Transverse colon (tissue), 4 donors: ENCODE results near the gene FGF22. TPM values are rescaled to one million over a fixed set of nuclear protein-coding genes. Genes with fewer than 3 reads are reported as not detected.

Source experiments
- DNase-seq: peaks from one replicate; pipeline ENCODE4 v3.0.0-alpha.2; 2019
- H3K27ac ChIP-seq, 4 donors: fragments of 200-600 bp; sonication (generic); 2 replicates each; pipeline ENCODE4 v1.5.1; 2016 to 2018; ENCODE audit warnings: inconsistent platforms in 4 of 4
- H3K27me3 ChIP-seq: fragments of 200-600 bp; sonication (generic); 2 replicates; pipeline ENCODE4 v1.5.1; 2017; ENCODE audit warnings: inconsistent platforms
- H3K36me3 ChIP-seq, 4 donors: fragments of 200-600 bp; sonication (generic); 2 replicates each; pipeline ENCODE4 v1.5.1; 2017 to 2019; ENCODE audit warnings: inconsistent platforms in 4 of 4
- H3K4me1 ChIP-seq, 4 donors: fragments of 200-600 bp; sonication (generic); 2 replicates each; pipeline ENCODE4 v1.5.1; 2017 to 2020; ENCODE audit warnings: inconsistent platforms in 4 of 4
- H3K4me3 ChIP-seq, 4 donors: fragments of 200-600 bp; sonication (generic); 1 replicate in 1 of 4; 2 replicates in 3 of 4; pipeline versions ENCODE4 v1.5.1 to v1.6.1; 2017 to 2019; ENCODE audit warnings: inconsistent platforms in 4 of 4
- H3K9me3 ChIP-seq, 2 donors: fragments of 200-600 bp; sonication (generic); 2 replicates each; pipeline ENCODE4 v1.5.1; 2017 to 2019; ENCODE audit warnings: inconsistent platforms in 2 of 2
- CTCF ChIP-seq, 5 experiments: fragments of 200-600 bp in 3 of 5; fragments of 450-650 bp in 2 of 5; sonication (generic) in 3 of 5; IDR thresholded peaks; 1 replicate in 2 of 5; 2 replicates in 3 of 5; pipeline ENCODE4 v1.5.1; 2016 to 2017; ENCODE audit warnings: antibody characterized with exemption in 5 of 5, inconsistent platforms in 3 of 5, mild to moderate bottlenecking in 2 of 5, moderate library complexity in 1 of 5
- EP300 ChIP-seq: sonication (generic); formaldehyde crosslinking; IDR thresholded peaks from one replicate; pipeline ENCODE4 v1.6.1; 2017; ENCODE audit warnings: antibody characterized with exemption, low read depth
- POLR2A ChIP-seq: fragments of 450-650 bp; IDR thresholded peaks from one replicate; pipeline ENCODE4 v1.6.1; 2016; ENCODE audit warnings: antibody characterized with exemption, mild to moderate bottlenecking, moderate library complexity
- POLR2AphosphoS5 ChIP-seq, 3 donors: sonication (generic); formaldehyde crosslinking; IDR thresholded peaks; one replicate each; pipeline ENCODE4 v1.6.1; 2016; ENCODE audit warnings: antibody characterized with exemption in 3 of 3
- WGBS, 2 donors: methylation state at CpG; one replicate each; pipeline ENCODE4 v1.1.5; 2018; ENCODE audit warnings: low coverage in 1 of 2; 5-methylcytosine and 5-hydroxymethylcytosine counted together
- in situ Hi-C, 4 donors: fragments of 200-750 bp; cut with MboI; loops; one replicate each; pipeline versions ENCODE4 v1.15.0 to v1.15.1; 2017; ENCODE audit warnings: low sequenced_read_pairs in 3 of 4, low pct_ligation_motif_present in 1 of 4, low pct_unique_long_range_greater_than_20kb in 1 of 4
- intact Hi-C: fragments of 100-400 bp; cut with DNase I; formaldehyde crosslinking; loops from one replicate; pipeline ENCODE4 v1.15.1; 2023; ENCODE audit warnings: low total_unique reads
- total RNA-seq, 4 donors: library from RNA; depleted of rRNA; stranded (reverse); fragments of >200 nt; gene quantifications; one replicate each; pipeline ENCODE4 v1.1.0, GENCODE V29; 2016

Gene FGF22
- total RNA-seq, 4 donors from 2014 or later: not detected

DNA sequence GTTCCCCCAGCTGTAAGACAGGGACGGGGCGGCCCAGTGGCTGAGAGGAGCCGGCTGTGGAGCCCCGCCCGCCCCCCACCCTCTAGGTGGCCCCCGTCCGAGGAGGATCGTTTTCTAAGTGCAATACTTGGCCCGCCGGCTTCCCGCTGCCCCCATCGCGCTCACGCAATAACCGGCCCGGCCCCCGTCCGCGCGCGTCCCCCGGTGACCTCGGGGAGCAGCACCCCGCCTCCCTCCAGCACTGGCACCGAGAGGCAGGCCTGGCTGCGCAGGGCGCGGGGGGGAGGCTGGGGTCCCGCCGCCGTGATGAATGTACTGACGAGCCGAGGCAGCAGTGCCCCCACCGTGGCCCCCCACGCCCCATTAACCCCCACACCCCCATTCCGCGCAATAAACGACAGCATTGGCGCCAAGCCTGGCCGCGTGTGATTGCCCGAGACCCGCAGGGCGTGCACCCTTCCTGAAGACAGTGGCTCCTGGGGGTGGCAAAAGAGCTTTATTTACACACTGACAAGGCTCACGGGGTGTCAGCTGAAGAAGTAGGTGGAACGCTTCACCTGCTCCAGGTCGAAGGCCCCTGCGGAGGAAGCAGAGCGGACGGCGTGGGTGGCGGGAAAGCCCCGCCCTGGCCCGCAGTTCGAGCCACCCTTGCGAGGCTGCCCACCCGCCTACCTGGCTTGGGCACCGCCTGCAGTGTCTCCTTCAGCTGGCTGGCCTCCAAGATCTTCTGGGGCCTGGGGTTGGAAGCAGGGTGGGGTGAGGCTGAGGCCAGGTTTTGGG is 22.7 kb upstream of the FGF22 start:
- in situ Hi-C loops (no loop called here), intact Hi-C loops (no loop called here)
- TF ChIP-seq EP300 (no peak), POLR2AphosphoS5 (IDR thresholded peaks at IDR 0.05) (no peak), CTCF (IDR thresholded peaks at IDR 0.05) (no peak), POLR2A (no peak)
- peaks cover 0 to 7% (median 4%) of the 10 kb centered on the region in 4 donors for H3K4me1 ChIP-seq
- DNase-seq: no peak
- H3K27me3 ChIP-seq: peaks cover 10% of the 10 kb centered on the region
- no peak overlapping the region for H3K4me3 ChIP-seq
- 77% methylated on average over 44 of the region's 58 CpGs; no CpG with 5 or more reads in 1 of the 2 donors for WGBS, 2 donors
- H3K36me3 ChIP-seq: peaks cover 0 to 31% (median 12%) of the 10 kb centered on the region in 4 donors
- no peaks in the 10 kb centered on the region for H3K9me3 ChIP-seq
- H3K27ac ChIP-seq: no peak overlapping the region

DNA sequence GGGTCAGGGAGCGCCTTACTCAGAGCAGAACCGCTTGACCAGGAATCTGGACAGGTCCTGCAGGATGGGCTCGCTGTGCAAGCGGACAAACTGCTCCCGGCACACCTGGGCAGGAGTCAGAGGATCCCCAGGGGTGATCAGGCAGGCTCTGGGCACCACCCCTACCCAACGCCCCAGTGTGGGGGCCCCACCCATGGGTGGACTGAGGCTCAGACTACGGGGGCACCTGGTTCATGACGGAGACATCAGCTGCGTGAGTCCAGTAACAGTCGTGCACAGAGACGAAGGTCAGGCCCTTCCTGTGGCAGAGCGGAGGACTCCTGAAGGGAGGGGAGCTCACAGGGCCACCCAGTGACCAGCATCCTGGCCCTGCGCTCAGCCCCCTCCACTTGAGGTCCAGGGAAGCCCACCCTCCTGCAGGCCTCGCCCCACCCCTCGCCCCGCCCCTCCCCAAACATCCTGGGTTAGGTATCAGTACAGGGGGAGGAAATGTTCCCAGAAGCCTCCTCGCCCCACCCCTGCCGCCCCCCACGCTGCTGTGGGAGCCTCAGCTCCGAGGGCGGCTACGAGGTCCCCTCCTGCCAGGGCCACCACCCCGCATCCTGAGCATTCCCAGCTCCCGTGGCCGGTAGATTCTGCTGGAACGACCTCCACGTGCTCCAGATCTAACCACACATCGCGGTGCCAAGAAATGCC is 22.0 kb upstream of the FGF22 start:
- Histone ChIP-seq H3K27ac (no peak overlapping the region), H3K27me3 (peaks cover 10% of the 10 kb centered on the region), H3K9me3 (no peaks in the 10 kb centered on the region), H3K4me3 (no peak overlapping the region), H3K36me3 (peaks cover 0 to 31% (median 13%) of the 10 kb centered on the region in 4 donors), H3K4me1 (peaks cover 0 to 7% (median 4%) of the 10 kb centered on the region in 4 donors)
- in situ Hi-C loops: no loop called here
- DNase-seq: no peak
- WGBS, 2 donors: 91% methylated on average over 15 of the region's 29 CpGs; no CpG with 5 or more reads in 1 of the 2 donors
- no peak for TF ChIP-seq POLR2AphosphoS5 (IDR thresholded peaks at IDR 0.05)
- no peak for TF ChIP-seq EP300
- TF ChIP-seq POLR2A: no peak
- TF ChIP-seq CTCF (IDR thresholded peaks at IDR 0.05): no peak
- intact Hi-C loops: no loop called here

DNA sequence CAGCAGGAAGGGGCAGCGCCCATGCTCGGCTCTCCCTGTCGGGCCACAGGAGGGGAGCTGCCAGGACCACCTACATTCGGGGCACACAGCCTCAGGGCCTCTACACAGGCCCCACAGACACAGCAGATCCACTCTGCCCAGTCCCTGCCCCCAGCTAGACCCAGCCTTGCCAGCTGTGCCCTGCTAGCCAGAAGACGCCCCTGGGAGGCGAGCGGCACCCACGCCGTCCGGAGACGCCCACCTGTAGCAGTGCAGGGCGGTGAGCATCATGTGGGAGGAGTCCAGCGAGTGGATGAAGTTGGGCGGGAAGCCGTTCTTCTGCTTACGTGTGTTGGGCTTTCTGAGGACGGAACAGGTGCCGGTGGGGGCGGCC is 21.4 kb upstream of the FGF22 start:
- intact Hi-C loops (no loop called here), in situ Hi-C loops (no loop called here)
- DNase-seq: no peak
- Histone ChIP-seq H3K4me3 (no peak overlapping the region), H3K27me3 (peaks cover 10% of the 10 kb centered on the region), H3K27ac (no peak overlapping the region), H3K4me1 (peaks cover 0 to 7% (median 4%) of the 10 kb centered on the region in 4 donors), H3K36me3 (peaks cover 0 to 31% (median 15%) of the 10 kb centered on the region in 4 donors), H3K9me3 (no peaks in the 10 kb centered on the region)
- TF ChIP-seq EP300 (no peak), POLR2A (no peak), CTCF (IDR thresholded peaks at IDR 0.05) (no peak), POLR2AphosphoS5 (IDR thresholded peaks at IDR 0.05) (no peak)
- whole genome bisulfite sequencing, 2 donors: 95% methylated on average over 19 of the region's 19 CpGs; no CpG with 5 or more reads in 1 of the 2 donors

GRCh38 chr19:618674-619285 is 20.9 kb upstream of the FGF22 start:
- H3K4me1 ChIP-seq: peaks cover 0 to 7% (median 4%) of the 10 kb centered on the region in 4 donors
- TF ChIP-seq EP300 (no peak), POLR2AphosphoS5 (IDR thresholded peaks at IDR 0.05) (no peak), CTCF (IDR thresholded peaks at IDR 0.05) (no peak)
- H3K27ac ChIP-seq: no peak overlapping the region
- in situ Hi-C loops (no loop called here), intact Hi-C loops (no loop called here)
- no peaks in the 10 kb centered on the region for H3K9me3 ChIP-seq
- no peak overlapping the region for H3K4me3 ChIP-seq
- DNase-seq: no peak
- peaks cover 0 to 31% (median 15%) of the 10 kb centered on the region in 4 donors for H3K36me3 ChIP-seq
- H3K27me3 ChIP-seq: peaks cover 10% of the 10 kb centered on the region
- WGBS, 2 donors: 95% methylated on average over 25 of the region's 27 CpGs; no CpG with 5 or more reads in 1 of the 2 donors
